ENCODE results near the gene XAF1. TPM values are rescaled to one million over a fixed set of nuclear protein-coding genes. Genes with fewer than 3 reads are reported as not detected.

The XAF1 gene
- total and polyA plus RNA-seq, 2 donors (not counting 1 experiment from before 2014, with no cell fraction given), result 3.2 to 98.9 TPM

DNA sequence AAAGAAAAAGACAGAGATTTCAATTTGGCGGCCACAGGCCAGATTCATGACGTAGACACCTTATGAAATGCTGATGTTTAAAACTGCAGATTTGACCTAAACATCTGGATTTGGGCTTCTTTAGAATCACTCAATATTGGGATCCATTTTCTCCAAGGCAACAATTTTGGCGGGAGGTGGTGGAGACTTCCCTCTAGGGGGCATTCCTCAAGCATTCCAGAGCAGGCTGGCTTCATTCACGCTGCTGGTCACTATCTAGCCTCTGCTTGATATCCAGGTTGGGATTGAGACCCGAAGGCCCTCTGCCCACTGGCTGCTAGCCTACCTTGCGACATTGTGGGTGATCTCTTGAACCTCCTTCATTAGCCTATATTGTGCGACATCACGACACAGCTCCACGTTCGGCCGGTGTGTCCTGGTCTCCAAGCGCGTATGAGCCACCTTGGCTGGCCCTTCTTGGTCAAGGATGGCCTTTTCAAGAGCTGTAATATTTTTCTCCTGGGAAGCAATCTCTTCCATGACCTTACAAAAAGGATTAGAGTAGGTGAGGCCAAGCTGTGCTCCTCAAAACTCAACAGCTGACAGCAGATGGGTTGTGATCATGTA, 44.7 kb downstream of the XAF1 start:
- Histone ChIP-seq H3K4me2 (ENCODE audit: extremely low read depth, insufficient read depth, low read length) (no peak overlapping the region), H3K27ac (ENCODE audit: insufficient read depth, low read length) (no peak overlapping the region), H3K4me3 (replicated peaks in 1 of 4; ENCODE audit: control extremely low read depth in 1 of 4, insufficient read depth in 1 of 4, low read depth in 3 of 4, low read length in 4 of 4) (no peak overlapping the region), H3K9ac (ENCODE audit: insufficient read depth, low read length) (no peak overlapping the region), H3K27me3 (ENCODE audit: control insufficient read depth, insufficient read depth, low read length) (peaks cover 3% of the 10 kb centered on the region), H3K9me3 (ENCODE audit: control insufficient read depth, insufficient read depth, low read depth, low read length) (no peaks in the 10 kb centered on the region), H3K79me2 (ENCODE audit: control insufficient read depth, insufficient read depth, low read length) (no peaks in the 10 kb centered on the region), H2AFZ (ENCODE audit: low read length) (no peak overlapping the region), H3K36me3 (ENCODE audit: control insufficient read depth, insufficient read depth, low read length) (no peaks in the 10 kb centered on the region), H3K4me1 (ENCODE audit: control insufficient read depth, extremely low read depth, insufficient read depth, low read length) (no peaks in the 10 kb centered on the region), H4K20me1 (ENCODE audit: control insufficient read depth, extremely low read depth, insufficient read depth, low read length) (no peaks in the 10 kb centered on the region)
- DNase-seq (ENCODE audit: low read depth in 2 of 2), result no peak
- no peak for TF ChIP-seq EZH2 (IDR thresholded peaks at IDR 0.05; ENCODE audit: low read length, missing control alignments)
- TF ChIP-seq, protein P1, sequence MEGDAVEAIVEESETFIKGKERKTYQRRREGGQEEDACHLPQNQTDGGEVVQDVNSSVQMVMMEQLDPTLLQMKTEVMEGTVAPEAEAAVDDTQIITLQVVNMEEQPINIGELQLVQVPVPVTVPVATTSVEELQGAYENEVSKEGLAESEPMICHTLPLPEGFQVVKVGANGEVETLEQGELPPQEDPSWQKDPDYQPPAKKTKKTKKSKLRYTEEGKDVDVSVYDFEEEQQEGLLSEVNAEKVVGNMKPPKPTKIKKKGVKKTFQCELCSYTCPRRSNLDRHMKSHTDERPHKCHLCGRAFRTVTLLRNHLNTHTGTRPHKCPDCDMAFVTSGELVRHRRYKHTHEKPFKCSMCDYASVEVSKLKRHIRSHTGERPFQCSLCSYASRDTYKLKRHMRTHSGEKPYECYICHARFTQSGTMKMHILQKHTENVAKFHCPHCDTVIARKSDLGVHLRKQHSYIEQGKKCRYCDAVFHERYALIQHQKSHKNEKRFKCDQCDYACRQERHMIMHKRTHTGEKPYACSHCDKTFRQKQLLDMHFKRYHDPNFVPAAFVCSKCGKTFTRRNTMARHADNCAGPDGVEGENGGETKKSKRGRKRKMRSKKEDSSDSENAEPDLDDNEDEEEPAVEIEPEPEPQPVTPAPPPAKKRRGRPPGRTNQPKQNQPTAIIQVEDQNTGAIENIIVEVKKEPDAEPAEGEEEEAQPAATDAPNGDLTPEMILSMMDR (conservative IDR thresholded peaks at IDR 0.05 in 1 of 2, IDR thresholded peaks at IDR 0.05 in 1 of 2; ENCODE audit: low read depth in 1 of 2, low read length in 2 of 2), result no peak

DNA sequence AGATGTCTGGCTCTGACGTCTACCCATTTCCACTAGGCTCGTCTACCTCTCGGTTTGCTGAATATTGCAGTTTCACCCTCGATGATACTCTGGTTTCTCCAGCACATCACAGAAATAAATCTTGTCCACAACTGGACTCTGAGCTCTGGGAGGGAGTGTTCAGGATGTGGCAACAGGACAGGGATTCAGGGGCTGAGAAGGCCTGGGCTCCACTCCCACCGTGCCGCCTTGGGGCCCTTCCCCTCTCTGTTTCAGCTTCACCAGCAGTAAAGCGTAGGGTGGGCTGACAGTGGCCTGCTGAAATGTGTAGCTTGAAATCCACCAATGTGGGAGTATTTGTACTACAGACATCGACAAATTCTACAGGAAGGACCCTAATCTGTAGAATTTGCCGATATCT, 55.7 kb downstream of the XAF1 start:
- H3K4me2 ChIP-seq (ENCODE audit: extremely low read depth, insufficient read depth, low read length), result no peak overlapping the region
- TF ChIP-seq EZH2 (IDR thresholded peaks at IDR 0.05; ENCODE audit: low read length, missing control alignments), result no peak
- TF ChIP-seq, protein P1 (conservative IDR thresholded peaks at IDR 0.05 in 1 of 2, IDR thresholded peaks at IDR 0.05 in 1 of 2; ENCODE audit: low read depth in 1 of 2, low read length in 2 of 2), result no peak
- no peak overlapping the region for H2AFZ ChIP-seq (ENCODE audit: low read length)
- H3K79me2 ChIP-seq (ENCODE audit: control insufficient read depth, insufficient read depth, low read length), result no peaks in the 10 kb centered on the region
- H3K4me3 ChIP-seq (replicated peaks in 1 of 4; ENCODE audit: control extremely low read depth in 1 of 4, insufficient read depth in 1 of 4, low read depth in 3 of 4, low read length in 4 of 4), result no peak overlapping the region
- no peaks in the 10 kb centered on the region for H3K36me3 ChIP-seq (ENCODE audit: control insufficient read depth, insufficient read depth, low read length)
- H3K27ac ChIP-seq (ENCODE audit: insufficient read depth, low read length), result no peak overlapping the region
- H3K9me3 ChIP-seq (ENCODE audit: control insufficient read depth, insufficient read depth, low read depth, low read length), result no peaks in the 10 kb centered on the region
- no peak for DNase-seq (ENCODE audit: low read depth in 2 of 2)
- H3K4me1 ChIP-seq (ENCODE audit: control insufficient read depth, extremely low read depth, insufficient read depth, low read length), result no peaks in the 10 kb centered on the region
- H3K9ac ChIP-seq (ENCODE audit: insufficient read depth, low read length), result no peak overlapping the region
- no peaks in the 10 kb centered on the region for H4K20me1 ChIP-seq (ENCODE audit: control insufficient read depth, extremely low read depth, insufficient read depth, low read length)
- peaks cover 4% of the 10 kb centered on the region for H3K27me3 ChIP-seq (ENCODE audit: control insufficient read depth, insufficient read depth, low read length)

DNA sequence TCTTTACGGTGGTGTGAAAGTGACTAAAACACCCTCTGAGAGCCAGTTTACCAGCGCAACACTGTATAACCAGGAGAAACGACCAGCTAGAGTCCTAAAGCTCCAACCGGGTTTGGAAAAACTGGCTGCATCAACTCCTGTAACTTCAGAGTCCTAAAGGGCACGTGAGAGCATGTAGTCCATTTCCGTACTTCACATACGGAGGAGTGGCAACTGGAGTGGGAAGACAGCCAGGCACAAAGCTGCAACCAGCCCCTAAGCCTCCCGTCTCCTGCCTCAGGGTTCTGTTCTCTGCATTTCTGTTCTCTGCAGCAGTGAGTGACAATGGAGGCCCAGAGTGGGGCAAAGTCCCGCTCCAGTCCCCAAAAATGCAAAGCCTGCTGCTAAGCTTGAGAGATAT, 56.4 kb downstream of the XAF1 start:
- no peaks in the 10 kb centered on the region for H3K36me3 ChIP-seq (ENCODE audit: control insufficient read depth, insufficient read depth, low read length)
- H3K4me3 ChIP-seq (replicated peaks in 1 of 4; ENCODE audit: control extremely low read depth in 1 of 4, insufficient read depth in 1 of 4, low read depth in 3 of 4, low read length in 4 of 4), result no peak overlapping the region
- H3K4me1 ChIP-seq (ENCODE audit: control insufficient read depth, extremely low read depth, insufficient read depth, low read length), result no peaks in the 10 kb centered on the region
- no peak overlapping the region for H3K27ac ChIP-seq (ENCODE audit: insufficient read depth, low read length)
- no peak overlapping the region for H3K4me2 ChIP-seq (ENCODE audit: extremely low read depth, insufficient read depth, low read length)
- no peak overlapping the region for H2AFZ ChIP-seq (ENCODE audit: low read length)
- H3K9ac ChIP-seq (ENCODE audit: insufficient read depth, low read length), result no peak overlapping the region
- no peak for DNase-seq (ENCODE audit: low read depth in 2 of 2)
- no peaks in the 10 kb centered on the region for H4K20me1 ChIP-seq (ENCODE audit: control insufficient read depth, extremely low read depth, insufficient read depth, low read length)
- H3K9me3 ChIP-seq (ENCODE audit: control insufficient read depth, insufficient read depth, low read depth, low read length), result no peaks in the 10 kb centered on the region
- H3K27me3 ChIP-seq (ENCODE audit: control insufficient read depth, insufficient read depth, low read length), result peaks cover 4% of the 10 kb centered on the region
- TF ChIP-seq EZH2 (IDR thresholded peaks at IDR 0.05; ENCODE audit: low read length, missing control alignments), result no peak
- TF ChIP-seq, protein P1 (conservative IDR thresholded peaks at IDR 0.05 in 1 of 2, IDR thresholded peaks at IDR 0.05 in 1 of 2; ENCODE audit: low read depth in 1 of 2, low read length in 2 of 2), result no peak
- H3K79me2 ChIP-seq (ENCODE audit: control insufficient read depth, insufficient read depth, low read length), result no peaks in the 10 kb centered on the region

All from fibroblast of lung (primary cell).